KMS-11 (cell line): ENCODE measurements around the gene RBM38.
"Not testable (repeated sequence)": the region's sequence is repeated elsewhere in the genome, so short reads cannot be mapped to it uniquely, and the experiment has no call there.

ENCODE experiments used
- H2AFZ ChIP-seq: fragments of 200-600 bp; sonication (generic); 2 replicates; pipeline ENCODE4 v1.6.1; 2016; ENCODE audit warnings: antibody characterized with exemption, mixed run types, low read depth
- H3K27ac ChIP-seq: fragments of 200-600 bp; sonication (generic); 2 replicates; pipeline ENCODE4 v1.6.1; 2016; ENCODE audit warnings: mild to moderate bottlenecking, mixed run types
- H3K27me3 ChIP-seq: fragments of 200-600 bp; sonication (generic); 2 replicates; pipeline ENCODE4 v1.6.1; 2017; ENCODE audit warnings: mild to moderate bottlenecking, low read depth, mixed run types, moderate library complexity; ENCODE audit not compliant: insufficient read depth
- H3K36me3 ChIP-seq: fragments of 200-600 bp; sonication (generic); 2 replicates; pipeline ENCODE4 v1.6.1; 2017; ENCODE audit warnings: mild to moderate bottlenecking, mixed run types; ENCODE audit not compliant: insufficient read depth
- H3K4me1 ChIP-seq: fragments of 200-600 bp; sonication (generic); 2 replicates; pipeline ENCODE4 v1.6.1; 2016; ENCODE audit warnings: mild to moderate bottlenecking, low read depth, mixed run types; ENCODE audit not compliant: poor library complexity, severe bottlenecking
- H3K4me2 ChIP-seq: fragments of 200-600 bp; sonication (generic); 2 replicates; pipeline ENCODE4 v1.7.0; 2016; ENCODE audit warnings: mild to moderate bottlenecking, mixed run types
- H3K4me3 ChIP-seq: fragments of 200-600 bp; sonication (generic); IDR thresholded peaks from 2 replicates; pipeline ENCODE4 v1.6.1; 2017; ENCODE audit warnings: low read depth, low read length, mixed read lengths; ENCODE audit not compliant: insufficient read depth
- H3K79me2 ChIP-seq: fragments of 200-600 bp; sonication (generic); 2 replicates; pipeline ENCODE4 v1.6.1; 2016; ENCODE audit warnings: low read depth, mixed run types; ENCODE audit not compliant: insufficient read depth
- H3K9ac ChIP-seq: fragments of 200-600 bp; sonication (generic); 2 replicates; pipeline ENCODE4 v1.6.1; 2016; ENCODE audit warnings: mild to moderate bottlenecking, mixed run types
- H4K20me1 ChIP-seq: fragments of 200-600 bp; sonication (generic); 2 replicates; pipeline ENCODE4 v1.6.1; 2016; ENCODE audit warnings: mild to moderate bottlenecking, mixed run types; ENCODE audit not compliant: insufficient read depth
- CTCF ChIP-seq: fragments of 200-600 bp; sonication (generic); conservative IDR thresholded peaks from 2 replicates; pipeline ENCODE4 v1.6.1; 2017; ENCODE audit warnings: low read depth, mild to moderate bottlenecking, antibody characterized with exemption, low read length, moderate library complexity, mixed read lengths

The RBM38 gene

GRCh38 chr20:57415771-57416170, 24.6 kb downstream of the RBM38 start:
- H3K4me2 ChIP-seq, result no peak overlapping the region
- H3K9ac ChIP-seq, result no peak overlapping the region
- no peak overlapping the region for H2AFZ ChIP-seq
- no peak overlapping the region for H3K4me3 ChIP-seq
- no peaks in the 10 kb centered on the region for H3K36me3 ChIP-seq
- H4K20me1 ChIP-seq, result no peaks in the 10 kb centered on the region
- no peak for TF ChIP-seq CTCF
- H3K27me3 ChIP-seq, result no peaks in the 10 kb centered on the region
- H3K4me1 ChIP-seq, result peaks cover 17% of the 10 kb centered on the region
- H3K79me2 ChIP-seq, result no peaks in the 10 kb centered on the region
- no peak overlapping the region for H3K27ac ChIP-seq

- TF ChIP-seq CTCF, result no peak
- Histone ChIP-seq H3K79me2 (no peaks in the 10 kb centered on the region), H3K9ac (no peak overlapping the region), H3K4me1 (peaks cover 17% of the 10 kb centered on the region), H3K27ac (no peak overlapping the region), H4K20me1 (no peaks in the 10 kb centered on the region), H3K4me3 (no peak overlapping the region), H2AFZ (no peak overlapping the region), H3K36me3 (no peaks in the 10 kb centered on the region), H3K4me2 (no peak overlapping the region), H3K27me3 (no peaks in the 10 kb centered on the region)
Measured at GRCh38 chr20:57416296-57417022, 25.3 kb downstream of the RBM38 start.

- H4K20me1 ChIP-seq, result no peaks in the 10 kb centered on the region
- H3K36me3 ChIP-seq, result no peaks in the 10 kb centered on the region
- H3K79me2 ChIP-seq, result no peaks in the 10 kb centered on the region
- no peak overlapping the region for H3K4me3 ChIP-seq
- H3K4me1 ChIP-seq, result peaks cover 17% of the 10 kb centered on the region
- H3K27me3 ChIP-seq, result no peaks in the 10 kb centered on the region
- no peak overlapping the region for H3K4me2 ChIP-seq
- H3K9ac ChIP-seq, result no peak overlapping the region
- no peak overlapping the region for H3K27ac ChIP-seq
- no peak overlapping the region for H2AFZ ChIP-seq
- TF ChIP-seq CTCF, result no peak
Measured at GRCh38 chr20:57417051-57417689, 26.0 kb downstream of the RBM38 start.

GRCh38 chr20:57417830-57418780, 26.9 kb downstream of the RBM38 start:
- peak overlapping the region; percentile 16 for H3K4me2 ChIP-seq
- TF ChIP-seq CTCF, result no peak
- H3K27ac ChIP-seq, result no peak overlapping the region
- no peaks in the 10 kb centered on the region for H4K20me1 ChIP-seq
- H3K36me3 ChIP-seq, result no peaks in the 10 kb centered on the region
- H3K79me2 ChIP-seq, result no peaks in the 10 kb centered on the region
- H3K27me3 ChIP-seq, result no peaks in the 10 kb centered on the region
- no peak overlapping the region for H3K4me3 ChIP-seq
- peaks cover 17% of the 10 kb centered on the region for H3K4me1 ChIP-seq
- no peak overlapping the region for H2AFZ ChIP-seq
- H3K9ac ChIP-seq, result no peak overlapping the region

- not testable (repeated sequence) for H2AFZ ChIP-seq, H4K20me1 ChIP-seq, H3K79me2 ChIP-seq, H3K4me2 ChIP-seq, H3K27me3 ChIP-seq, H3K36me3 ChIP-seq, H3K9ac ChIP-seq, H3K27ac ChIP-seq, H3K4me3 ChIP-seq
- peaks cover 17% of the 10 kb centered on the region for H3K4me1 ChIP-seq
Measured at GRCh38 chr20:57419479-57419878, 28.3 kb downstream of the RBM38 start.
